Measurements from ENCODE around the gene LGR4. TPM values are rescaled to one million over a fixed set of nuclear protein-coding genes. Genes with fewer than 3 reads are reported as not detected.

The LGR4 gene
- total RNA-seq, 1 experiment from 2014 or later = 37.1 TPM

DNA sequence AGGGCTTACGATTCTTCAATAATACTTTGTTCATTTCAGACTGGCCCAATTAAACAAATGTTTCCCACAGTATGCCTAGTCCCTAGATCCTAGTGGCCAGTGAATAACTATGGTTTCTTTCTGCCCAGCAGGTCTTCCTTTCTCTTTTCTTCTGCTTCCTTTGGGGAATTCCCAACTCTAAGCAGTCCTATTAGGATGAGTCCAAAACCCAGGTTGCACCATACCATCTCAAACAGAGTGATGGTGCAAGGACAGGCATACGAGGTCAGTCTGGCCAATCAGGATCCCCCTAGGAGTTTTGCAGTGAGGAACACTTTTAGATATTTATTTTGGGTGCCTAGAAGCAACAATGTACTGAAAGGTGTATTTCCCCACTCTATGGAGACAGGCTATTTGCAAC, 68.2 kb downstream of the LGR4 start:
- H3K4me1 ChIP-seq = peaks cover 18% of the 10 kb centered on the region
- Mint-ChIP-seq H3K27me3 (ENCODE audit: insufficient read depth, unreplicated experiment) (no peaks in the 10 kb centered on the region), H3K27ac (ENCODE audit: unreplicated experiment) (no peak overlapping the region), H3K9me3 (ENCODE audit: unreplicated experiment) (no peaks in the 10 kb centered on the region), H3K4me1 (ENCODE audit: low read depth, unreplicated experiment) (peaks cover 13% of the 10 kb centered on the region), H3K4me3 (ENCODE audit: unreplicated experiment) (no peak overlapping the region), H3K36me3 (ENCODE audit: insufficient read depth, unreplicated experiment) (no peaks in the 10 kb centered on the region)
- TF ChIP-seq, protein P1, sequence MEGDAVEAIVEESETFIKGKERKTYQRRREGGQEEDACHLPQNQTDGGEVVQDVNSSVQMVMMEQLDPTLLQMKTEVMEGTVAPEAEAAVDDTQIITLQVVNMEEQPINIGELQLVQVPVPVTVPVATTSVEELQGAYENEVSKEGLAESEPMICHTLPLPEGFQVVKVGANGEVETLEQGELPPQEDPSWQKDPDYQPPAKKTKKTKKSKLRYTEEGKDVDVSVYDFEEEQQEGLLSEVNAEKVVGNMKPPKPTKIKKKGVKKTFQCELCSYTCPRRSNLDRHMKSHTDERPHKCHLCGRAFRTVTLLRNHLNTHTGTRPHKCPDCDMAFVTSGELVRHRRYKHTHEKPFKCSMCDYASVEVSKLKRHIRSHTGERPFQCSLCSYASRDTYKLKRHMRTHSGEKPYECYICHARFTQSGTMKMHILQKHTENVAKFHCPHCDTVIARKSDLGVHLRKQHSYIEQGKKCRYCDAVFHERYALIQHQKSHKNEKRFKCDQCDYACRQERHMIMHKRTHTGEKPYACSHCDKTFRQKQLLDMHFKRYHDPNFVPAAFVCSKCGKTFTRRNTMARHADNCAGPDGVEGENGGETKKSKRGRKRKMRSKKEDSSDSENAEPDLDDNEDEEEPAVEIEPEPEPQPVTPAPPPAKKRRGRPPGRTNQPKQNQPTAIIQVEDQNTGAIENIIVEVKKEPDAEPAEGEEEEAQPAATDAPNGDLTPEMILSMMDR (IDR thresholded peaks at IDR 0.05; ENCODE audit: insufficient read depth in 1 of 2, low read depth in 1 of 2, low read length in 1 of 2, severe bottlenecking in 1 of 2, unreplicated experiment in 1 of 2) = no peak
- intact Hi-C loops (cut with micrococcal nuclease; ENCODE audit: unreplicated experiment) = no loop called here
- CTCF ChIA-PET = no interaction called here
- no peaks in the 10 kb centered on the region; the same call in 1 of the 2 replicates for H3K36me3 ChIP-seq (ENCODE audit: control insufficient read depth, insufficient read depth, low read length)
- DNase-seq = no peak
- BruUV-seq (replicated peaks) = no TSS peak
- H3K9me3 ChIP-seq = no peaks in the 10 kb centered on the region
- H3K27me3 ChIP-seq (replicated peaks; ENCODE audit: control insufficient read depth, insufficient read depth, low read length) = no peaks in the 10 kb centered on the region
- POLR2A ChIA-PET = no interaction called here
- no peak overlapping the region for H3K4me3 ChIP-seq (ENCODE audit: low read depth, low read length)

DNA sequence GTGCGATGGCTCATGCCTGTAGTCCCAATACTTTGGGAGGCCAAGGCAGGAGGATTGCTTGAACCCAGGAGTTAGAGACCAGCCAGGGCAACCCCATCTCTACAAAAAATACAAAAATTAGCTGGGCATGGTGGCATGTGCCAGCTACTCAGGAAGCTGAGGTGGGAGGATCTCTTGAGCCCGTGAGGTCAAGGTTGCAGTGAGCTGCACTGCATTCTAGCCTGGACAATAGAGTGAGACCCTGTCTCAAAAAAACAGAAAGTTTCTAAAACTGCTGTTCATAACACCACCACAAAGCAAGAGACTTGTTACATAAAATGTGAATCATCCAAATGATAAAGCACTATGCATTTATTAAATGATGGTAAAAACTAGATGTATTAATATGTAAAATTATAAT, 69.4 kb downstream of the LGR4 start:
- Mint-ChIP-seq H3K4me3 (ENCODE audit: unreplicated experiment) (no peak overlapping the region), H3K4me1 (ENCODE audit: low read depth, unreplicated experiment) (peaks cover 19% of the 10 kb centered on the region), H3K9me3 (ENCODE audit: unreplicated experiment) (no peaks in the 10 kb centered on the region), H3K27ac (ENCODE audit: unreplicated experiment) (no peak overlapping the region), H3K27me3 (ENCODE audit: insufficient read depth, unreplicated experiment) (no peaks in the 10 kb centered on the region), H3K36me3 (ENCODE audit: insufficient read depth, unreplicated experiment) (no peaks in the 10 kb centered on the region)
- no peak overlapping the region for H3K4me3 ChIP-seq (ENCODE audit: low read depth, low read length)
- DNase-seq = no peak
- CTCF ChIA-PET = no interaction called here
- H3K9me3 ChIP-seq = no peaks in the 10 kb centered on the region
- H3K27me3 ChIP-seq (replicated peaks; ENCODE audit: control insufficient read depth, insufficient read depth, low read length) = no peaks in the 10 kb centered on the region
- POLR2A ChIA-PET = no interaction called here
- TF ChIP-seq, protein P1 (IDR thresholded peaks at IDR 0.05; ENCODE audit: insufficient read depth in 1 of 2, low read depth in 1 of 2, low read length in 1 of 2, severe bottlenecking in 1 of 2, unreplicated experiment in 1 of 2) = no peak
- H3K4me1 ChIP-seq = peaks cover 24% of the 10 kb centered on the region
- intact Hi-C loops (cut with micrococcal nuclease; ENCODE audit: unreplicated experiment) = no loop called here
- no TSS peak for BruUV-seq (replicated peaks)
- no peaks in the 10 kb centered on the region; the same call in 1 of the 2 replicates for H3K36me3 ChIP-seq (ENCODE audit: control insufficient read depth, insufficient read depth, low read length)

DNA sequence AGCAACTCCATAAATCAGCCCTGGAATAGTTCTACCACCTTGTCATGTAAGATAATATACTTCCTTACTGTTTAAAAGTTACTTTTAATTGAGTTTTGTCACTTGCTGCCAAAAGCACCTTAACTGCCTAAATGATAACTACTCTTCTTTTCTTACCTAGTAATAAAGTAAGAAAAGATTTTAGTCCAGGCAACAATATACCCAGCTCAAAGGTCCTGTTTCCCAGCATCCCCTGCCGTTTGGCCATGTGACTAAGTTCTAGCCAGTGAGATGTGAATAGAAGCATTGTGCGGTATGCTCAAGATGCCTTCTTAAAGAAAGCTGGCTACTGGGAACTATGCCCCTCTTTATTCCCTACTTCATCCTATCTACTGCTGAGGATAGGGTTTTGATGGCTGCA, 70.1 kb downstream of the LGR4 start:
- Mint-ChIP-seq H3K36me3 (ENCODE audit: insufficient read depth, unreplicated experiment) (peaks cover 5% of the 10 kb centered on the region), H3K9me3 (ENCODE audit: unreplicated experiment) (no peaks in the 10 kb centered on the region), H3K4me3 (ENCODE audit: unreplicated experiment) (no peak overlapping the region), H3K27ac (ENCODE audit: unreplicated experiment) (no peak overlapping the region), H3K27me3 (ENCODE audit: insufficient read depth, unreplicated experiment) (no peaks in the 10 kb centered on the region), H3K4me1 (ENCODE audit: low read depth, unreplicated experiment) (peaks cover 26% of the 10 kb centered on the region)
- Histone ChIP-seq H3K4me3 (ENCODE audit: low read depth, low read length) (no peak overlapping the region), H3K36me3 (ENCODE audit: control insufficient read depth, insufficient read depth, low read length) (no peaks in the 10 kb centered on the region; the same call in 1 of the 2 replicates), H3K9me3 (no peaks in the 10 kb centered on the region), H3K27me3 (replicated peaks; ENCODE audit: control insufficient read depth, insufficient read depth, low read length) (no peaks in the 10 kb centered on the region), H3K4me1 (peaks cover 32% of the 10 kb centered on the region)
- DNase-seq = no peak
- no TSS peak for BruUV-seq (replicated peaks)
- TF ChIP-seq, protein P1 (IDR thresholded peaks at IDR 0.05; ENCODE audit: insufficient read depth in 1 of 2, low read depth in 1 of 2, low read length in 1 of 2, severe bottlenecking in 1 of 2, unreplicated experiment in 1 of 2) = no peak
- intact Hi-C loops (cut with micrococcal nuclease; ENCODE audit: unreplicated experiment) = no loop called here
- CTCF ChIA-PET = no interaction called here
- POLR2A ChIA-PET = no interaction called here
